ENCODE measurements around the gene ITGA1. TPM values are rescaled to one million over a fixed set of nuclear protein-coding genes. Genes with fewer than 3 reads are reported as not detected.

The ITGA1 gene
- total and polyA plus RNA-seq, 2 donors (not counting 1 experiment from before 2014, with no cell fraction given): 0.74 TPM; not detected in 1

DNA sequence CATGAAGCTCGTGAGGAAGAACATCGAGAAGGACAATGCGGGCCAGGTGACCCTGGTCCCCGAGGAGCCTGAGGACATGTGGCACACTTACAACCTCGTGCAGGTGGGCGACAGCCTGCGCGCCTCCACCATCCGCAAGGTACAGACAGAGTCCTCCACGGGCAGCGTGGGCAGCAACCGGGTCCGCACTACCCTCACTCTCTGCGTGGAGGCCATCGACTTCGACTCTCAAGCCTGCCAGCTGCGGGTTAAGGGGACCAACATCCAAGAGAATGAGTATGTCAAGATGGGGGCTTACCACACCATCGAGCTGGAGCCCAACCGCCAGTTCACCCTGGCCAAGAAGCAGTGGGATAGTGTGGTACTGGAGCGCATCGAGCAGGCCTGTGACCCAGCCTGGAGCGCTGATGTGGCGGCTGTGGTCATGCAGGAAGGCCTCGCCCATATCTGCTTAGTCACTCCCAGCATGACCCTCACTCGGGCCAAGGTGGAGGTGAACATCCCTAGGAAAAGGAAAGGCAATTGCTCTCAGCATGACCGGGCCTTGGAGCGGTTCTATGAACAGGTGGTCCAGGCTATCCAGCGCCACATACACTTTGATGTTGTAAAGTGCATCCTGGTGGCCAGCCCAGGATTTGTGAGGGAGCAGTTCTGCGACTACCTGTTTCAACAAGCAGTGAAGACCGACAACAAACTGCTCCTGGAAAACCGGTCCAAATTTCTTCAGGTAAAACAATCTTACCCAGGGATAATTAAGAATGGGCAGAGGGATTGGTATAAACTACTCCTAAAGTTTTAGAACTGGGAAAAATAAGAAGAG lies 12.9 kb downstream of the ITGA1 start:
- H3K36me3 ChIP-seq (replicated peaks in 1 of 2; ENCODE audit: control extremely low read depth in 1 of 2, control insufficient read depth in 1 of 2, extremely low read depth in 1 of 2, insufficient read depth in 2 of 2, low read length in 1 of 2): no peaks in the 10 kb centered on the region
- H2AFZ ChIP-seq (ENCODE audit: insufficient read depth, low read depth, low read length, poor library complexity, severe bottlenecking): peak overlapping the region; percentile 93
- peak; percentile 31 for ATAC-seq (ENCODE audit: low read depth)
- peaks cover 14% of the 10 kb centered on the region for H3K79me2 ChIP-seq (ENCODE audit: control insufficient read depth, insufficient read depth, low read length)
- no peaks in the 10 kb centered on the region for H3K27me3 ChIP-seq (replicated peaks in 1 of 4; ENCODE audit: control extremely low read depth in 1 of 4, control insufficient read depth in 3 of 4, insufficient read depth in 4 of 4, low read length in 3 of 4)
- no peaks in the 10 kb centered on the region for H3K9me3 ChIP-seq (ENCODE audit: control extremely low read depth in 1 of 3, control insufficient read depth in 2 of 3, insufficient read depth in 1 of 3, low read length in 2 of 3)
- H3K4me2 ChIP-seq (replicated peaks; ENCODE audit: low read depth, low read length, poor library complexity, severe bottlenecking): peak overlapping the region; percentile 92
- no peaks in the 10 kb centered on the region for H4K20me1 ChIP-seq (ENCODE audit: control insufficient read depth, insufficient read depth, low read length, poor library complexity, severe bottlenecking)
- H3K4me3 ChIP-seq (ENCODE audit: control extremely low read depth in 1 of 5, extremely low read depth in 1 of 5, insufficient read depth in 1 of 5, low read depth in 2 of 5, low read length in 4 of 5): peak overlapping the region; percentile 67 to 93 (median 89)
- H3K4me1 ChIP-seq (ENCODE audit: control insufficient read depth in 2 of 2, insufficient read depth in 2 of 2, low read length in 2 of 2): peaks cover 23 to 25% of the 10 kb centered on the region in 2 donors
- Mint-ChIP-seq H3K9me3 (ENCODE audit: insufficient read depth) (no peaks in the 10 kb centered on the region), H3K27ac (peak overlapping the region; percentile 93), H3K27me3 (no peaks in the 10 kb centered on the region), H3K4me1 (peaks cover 52% of the 10 kb centered on the region), H3K4me3 (peak overlapping the region; percentile 95)
- POLR2A ChIA-PET: no interaction called here
- intact Hi-C loops (cut with micrococcal nuclease): loop anchor here (1.0 kb wide), 3 partner anchors 13 to 1510 kb away; partner anchors contain the start of genes ARL15, ITGA1, MOCS2 and PELO
- 6% methylated on average over 27 of the region's 31 CpGs for WGBS (ENCODE audit: insufficient coverage)
- DNase-seq: no peak
- CTCF ChIA-PET: interaction anchor here (1.1 to 1.9 kb wide), 2 partner anchors 8 to 13 kb away, joined by 3 to 7 read pairs; partner anchors contain the start of genes ITGA1 and PELO
- no peak for TF ChIP-seq EZH2 (IDR thresholded peaks at IDR 0.05; ENCODE audit: borderline replicate concordance, insufficient read depth, low read depth, low read length, poor library complexity, severe bottlenecking)
- TF ChIP-seq, protein P1, sequence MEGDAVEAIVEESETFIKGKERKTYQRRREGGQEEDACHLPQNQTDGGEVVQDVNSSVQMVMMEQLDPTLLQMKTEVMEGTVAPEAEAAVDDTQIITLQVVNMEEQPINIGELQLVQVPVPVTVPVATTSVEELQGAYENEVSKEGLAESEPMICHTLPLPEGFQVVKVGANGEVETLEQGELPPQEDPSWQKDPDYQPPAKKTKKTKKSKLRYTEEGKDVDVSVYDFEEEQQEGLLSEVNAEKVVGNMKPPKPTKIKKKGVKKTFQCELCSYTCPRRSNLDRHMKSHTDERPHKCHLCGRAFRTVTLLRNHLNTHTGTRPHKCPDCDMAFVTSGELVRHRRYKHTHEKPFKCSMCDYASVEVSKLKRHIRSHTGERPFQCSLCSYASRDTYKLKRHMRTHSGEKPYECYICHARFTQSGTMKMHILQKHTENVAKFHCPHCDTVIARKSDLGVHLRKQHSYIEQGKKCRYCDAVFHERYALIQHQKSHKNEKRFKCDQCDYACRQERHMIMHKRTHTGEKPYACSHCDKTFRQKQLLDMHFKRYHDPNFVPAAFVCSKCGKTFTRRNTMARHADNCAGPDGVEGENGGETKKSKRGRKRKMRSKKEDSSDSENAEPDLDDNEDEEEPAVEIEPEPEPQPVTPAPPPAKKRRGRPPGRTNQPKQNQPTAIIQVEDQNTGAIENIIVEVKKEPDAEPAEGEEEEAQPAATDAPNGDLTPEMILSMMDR (IDR thresholded peaks at IDR 0.05): no peak
- H3K27ac ChIP-seq (ENCODE audit: low read length in 2 of 2): peak overlapping the region; percentile 56 to 65
- H3K9ac ChIP-seq (ENCODE audit: low read length): peak overlapping the region; percentile 91

DNA sequence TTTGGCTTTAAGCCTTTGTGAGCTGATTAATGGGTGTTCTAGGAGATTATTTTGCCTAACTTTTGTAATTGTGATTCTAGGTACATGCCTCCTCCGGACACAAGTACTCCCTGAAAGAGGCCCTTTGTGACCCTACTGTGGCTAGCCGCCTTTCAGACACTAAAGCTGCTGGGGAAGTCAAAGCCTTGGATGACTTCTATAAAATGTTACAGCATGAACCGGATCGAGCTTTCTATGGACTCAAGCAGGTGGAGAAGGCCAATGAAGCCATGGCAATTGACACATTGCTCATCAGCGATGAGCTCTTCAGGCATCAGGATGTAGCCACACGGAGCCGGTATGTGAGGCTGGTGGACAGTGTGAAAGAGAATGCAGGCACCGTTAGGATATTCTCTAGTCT lies 13.6 kb downstream of the ITGA1 start:
- Histone ChIP-seq H3K9ac (ENCODE audit: low read length) (peak overlapping the region; percentile 91), H2AFZ (ENCODE audit: insufficient read depth, low read depth, low read length, poor library complexity, severe bottlenecking) (peak overlapping the region; percentile 93), H3K9me3 (ENCODE audit: control extremely low read depth in 1 of 3, control insufficient read depth in 2 of 3, insufficient read depth in 1 of 3, low read length in 2 of 3) (no peaks in the 10 kb centered on the region), H3K27me3 (replicated peaks in 1 of 4; ENCODE audit: control extremely low read depth in 1 of 4, control insufficient read depth in 3 of 4, insufficient read depth in 4 of 4, low read length in 3 of 4) (no peaks in the 10 kb centered on the region), H4K20me1 (ENCODE audit: control insufficient read depth, insufficient read depth, low read length, poor library complexity, severe bottlenecking) (no peaks in the 10 kb centered on the region), H3K4me2 (replicated peaks; ENCODE audit: low read depth, low read length, poor library complexity, severe bottlenecking) (peak overlapping the region; percentile 92), H3K4me1 (ENCODE audit: control insufficient read depth in 2 of 2, insufficient read depth in 2 of 2, low read length in 2 of 2) (peaks cover 23 to 25% of the 10 kb centered on the region in 2 donors), H3K79me2 (ENCODE audit: control insufficient read depth, insufficient read depth, low read length) (peaks cover 14% of the 10 kb centered on the region), H3K4me3 (ENCODE audit: control extremely low read depth in 1 of 5, extremely low read depth in 1 of 5, insufficient read depth in 1 of 5, low read depth in 2 of 5, low read length in 4 of 5) (peak overlapping the region in 2 of 5 experiments; percentile 87 to 89), H3K36me3 (replicated peaks in 1 of 2; ENCODE audit: control extremely low read depth in 1 of 2, control insufficient read depth in 1 of 2, extremely low read depth in 1 of 2, insufficient read depth in 2 of 2, low read length in 1 of 2) (no peaks in the 10 kb centered on the region), H3K27ac (ENCODE audit: low read length in 2 of 2) (peak overlapping the region in 1 of 2 donors; percentile 65)
- Mint-ChIP-seq H3K4me1 (peaks cover 52% of the 10 kb centered on the region), H3K27me3 (no peaks in the 10 kb centered on the region), H3K9me3 (ENCODE audit: insufficient read depth) (no peaks in the 10 kb centered on the region), H3K27ac (peak overlapping the region; percentile 93), H3K4me3 (peak overlapping the region; percentile 95)
- TF ChIP-seq, protein P1 (IDR thresholded peaks at IDR 0.05): no peak
- TF ChIP-seq EZH2 (IDR thresholded peaks at IDR 0.05; ENCODE audit: borderline replicate concordance, insufficient read depth, low read depth, low read length, poor library complexity, severe bottlenecking): no peak
- intact Hi-C loops (cut with micrococcal nuclease): no loop called here
- whole genome bisulfite sequencing (ENCODE audit: insufficient coverage): 85% methylated on average over 8 of the region's 8 CpGs
- ChIA-PET CTCF (interaction anchor here (1.1 kb wide), 1 partner anchor 9 kb away, joined by 3 read pairs; no protein-coding TSS in a partner anchor), POLR2A (no interaction called here)
- DNase-seq (peak; percentile 17), ATAC-seq (ENCODE audit: low read depth) (no peak)

Measured in B cell (primary cell).